Measurements from ENCODE around the gene WNT7B.

DNA sequence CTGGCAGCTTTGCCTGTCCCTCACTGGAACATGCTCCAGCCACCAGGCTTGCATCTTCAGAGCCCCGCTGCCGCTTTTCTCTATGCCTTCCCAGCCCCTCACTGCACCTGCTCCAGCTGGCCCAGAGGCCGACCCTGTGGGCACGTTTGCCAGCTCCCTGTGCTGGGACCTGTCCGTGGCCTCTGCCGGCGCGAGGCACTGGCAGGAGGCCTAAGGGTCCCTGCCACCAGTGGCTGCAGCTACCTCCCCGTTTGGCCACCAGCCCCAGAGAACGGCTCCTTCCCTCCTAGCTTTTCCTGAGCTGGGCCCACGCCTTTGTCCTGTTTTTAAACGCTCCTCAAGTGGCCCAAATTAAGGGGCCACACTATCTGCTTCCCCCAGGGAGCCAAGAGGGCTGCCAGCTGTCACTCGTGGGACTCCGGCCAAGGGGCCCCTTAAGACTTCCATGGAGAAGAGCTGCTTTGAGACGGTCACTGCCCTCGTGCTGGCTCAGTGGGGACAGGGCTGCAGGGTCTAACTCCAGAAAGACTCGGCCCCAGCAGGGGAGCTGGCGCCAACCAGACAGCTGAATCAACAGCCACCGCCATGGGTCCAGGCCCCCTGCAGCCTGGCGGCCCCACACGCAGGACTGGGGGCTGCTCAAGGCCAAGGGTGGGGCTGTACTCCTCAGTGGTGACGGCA, 24.6 kb upstream of the WNT7B start:
- no peak for TF ChIP-seq POLR2A (IDR thresholded peaks at IDR 0.05)
- TF ChIP-seq, protein P1, sequence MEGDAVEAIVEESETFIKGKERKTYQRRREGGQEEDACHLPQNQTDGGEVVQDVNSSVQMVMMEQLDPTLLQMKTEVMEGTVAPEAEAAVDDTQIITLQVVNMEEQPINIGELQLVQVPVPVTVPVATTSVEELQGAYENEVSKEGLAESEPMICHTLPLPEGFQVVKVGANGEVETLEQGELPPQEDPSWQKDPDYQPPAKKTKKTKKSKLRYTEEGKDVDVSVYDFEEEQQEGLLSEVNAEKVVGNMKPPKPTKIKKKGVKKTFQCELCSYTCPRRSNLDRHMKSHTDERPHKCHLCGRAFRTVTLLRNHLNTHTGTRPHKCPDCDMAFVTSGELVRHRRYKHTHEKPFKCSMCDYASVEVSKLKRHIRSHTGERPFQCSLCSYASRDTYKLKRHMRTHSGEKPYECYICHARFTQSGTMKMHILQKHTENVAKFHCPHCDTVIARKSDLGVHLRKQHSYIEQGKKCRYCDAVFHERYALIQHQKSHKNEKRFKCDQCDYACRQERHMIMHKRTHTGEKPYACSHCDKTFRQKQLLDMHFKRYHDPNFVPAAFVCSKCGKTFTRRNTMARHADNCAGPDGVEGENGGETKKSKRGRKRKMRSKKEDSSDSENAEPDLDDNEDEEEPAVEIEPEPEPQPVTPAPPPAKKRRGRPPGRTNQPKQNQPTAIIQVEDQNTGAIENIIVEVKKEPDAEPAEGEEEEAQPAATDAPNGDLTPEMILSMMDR (IDR thresholded peaks at IDR 0.05) = no peak

Data from Peyer's patch (tissue), 4 donors.